Activated CD8-positive, alpha-beta memory T cell treated with anti-CD3 and anti-CD28 coated beads for 1 hour (primary cell): ENCODE measurements around the gene MGAT4B.
"Not testable (repeated sequence)": the region's sequence is repeated elsewhere in the genome, so short reads cannot be mapped to it uniquely, and the experiment has no call there.

Experiments
- DNase-seq, 2 donors: peaks; one replicate each; pipeline ENCODE4 v3.0.0-alpha.2; 2020; ENCODE audit warnings: low read depth in 1 of 2; ENCODE audit errors: extremely low read depth in 1 of 2

Gene MGAT4B

GRCh38 chr5:179795863-179796833 is 10.5 kb downstream of the MGAT4B start:
- DNase-seq = peak in 1 of 2 donors; percentile 59

GRCh38 chr5:179795049-179795862 is 11.4 kb downstream of the MGAT4B start:
- DNase-seq = no peak

DNA sequence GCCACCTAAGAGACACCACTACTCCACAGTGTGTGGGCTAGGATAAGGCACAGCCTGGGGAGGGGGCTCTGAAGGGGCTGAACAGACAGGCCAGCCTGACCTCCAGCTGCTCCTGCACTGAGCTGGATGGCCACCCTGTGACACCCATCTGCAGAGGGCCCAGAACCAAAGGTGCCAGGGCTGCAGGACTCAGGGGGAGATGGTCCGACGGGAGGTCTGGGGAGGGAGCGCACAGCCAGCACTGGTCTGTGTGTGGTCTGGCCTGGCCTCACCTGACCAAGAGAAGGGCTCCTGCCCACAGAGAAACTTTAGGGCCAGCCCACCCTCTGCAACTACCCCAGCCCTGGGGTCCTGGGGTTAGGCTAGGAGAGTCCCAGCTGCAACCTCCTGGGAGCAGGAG is 12.1 kb downstream of the MGAT4B start:
- DNase-seq = no peak

DNA sequence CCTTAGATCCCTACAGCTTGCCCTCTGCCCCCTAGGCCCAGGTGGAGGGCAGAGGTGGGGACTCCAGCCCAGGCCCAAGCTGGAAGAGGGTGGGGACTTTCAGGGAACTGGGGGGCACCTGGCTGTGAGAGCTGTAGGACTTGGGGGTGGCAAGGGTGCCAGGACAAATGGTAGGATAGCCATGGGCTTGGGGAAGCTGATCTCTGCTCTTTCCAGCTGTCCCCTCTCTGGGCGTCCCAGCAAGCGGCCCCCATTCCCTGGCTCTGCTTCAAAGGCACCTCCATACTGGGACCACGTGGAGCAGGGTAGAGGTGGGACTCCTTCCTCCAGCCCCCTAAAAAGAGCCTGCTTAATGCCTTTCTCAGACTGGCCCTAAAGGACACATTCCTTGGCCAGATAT is 12.5 kb downstream of the MGAT4B start:
- no peak for DNase-seq

- peak in 1 of 2 donors; percentile 41 for DNase-seq
Observed at GRCh38 chr5:179793468-179794139, 13.1 kb downstream of the MGAT4B start, which contains the start of gene LTC4S. Gene LTC4S (plus strand): TSS chr5:179793986. CDS start chr5:179794081, 95 bp downstream.

DNA sequence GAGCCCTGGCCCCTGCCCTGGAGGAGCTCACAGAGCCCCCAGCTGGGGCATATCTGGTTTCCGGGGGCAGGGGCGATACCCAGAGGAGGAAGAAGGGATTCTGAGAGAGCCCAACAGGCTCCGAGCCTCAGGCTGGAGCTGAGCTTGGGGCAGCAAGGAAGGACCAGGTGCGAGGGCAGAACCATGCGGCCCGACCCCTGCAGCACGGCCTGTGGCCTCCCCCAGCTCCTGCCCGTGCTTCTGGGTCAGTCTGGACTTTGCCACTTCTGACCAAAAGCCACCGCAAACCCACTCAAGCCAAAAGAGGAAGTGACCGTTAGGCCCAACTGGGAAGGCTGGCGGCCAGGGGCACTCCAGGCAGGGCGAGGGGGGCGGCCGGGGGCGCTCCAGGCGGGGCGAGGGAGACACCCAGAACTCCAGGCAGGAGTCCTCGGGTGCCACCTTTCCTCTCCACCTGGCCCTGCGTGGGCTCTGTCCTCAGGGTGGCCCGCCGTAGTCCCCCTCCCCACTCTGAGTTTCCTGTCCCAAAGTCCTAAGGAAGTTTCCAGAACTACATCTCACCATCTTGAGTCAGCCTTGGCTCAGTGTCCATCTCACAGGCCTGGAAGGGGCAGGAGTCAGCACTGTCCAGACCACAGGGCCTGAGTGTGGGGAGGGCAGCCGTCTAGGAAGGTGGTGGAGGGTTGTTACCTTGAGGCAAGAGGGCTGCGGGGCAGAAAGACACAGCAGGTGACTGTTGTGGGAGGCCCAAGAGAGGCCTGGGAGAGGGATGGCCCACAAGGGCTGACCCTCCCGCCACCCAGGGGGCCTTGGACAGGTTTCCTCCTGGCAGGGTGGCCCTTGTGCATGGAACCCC is 13.8 kb downstream of the MGAT4B start:
- no peak for DNase-seq

DNA sequence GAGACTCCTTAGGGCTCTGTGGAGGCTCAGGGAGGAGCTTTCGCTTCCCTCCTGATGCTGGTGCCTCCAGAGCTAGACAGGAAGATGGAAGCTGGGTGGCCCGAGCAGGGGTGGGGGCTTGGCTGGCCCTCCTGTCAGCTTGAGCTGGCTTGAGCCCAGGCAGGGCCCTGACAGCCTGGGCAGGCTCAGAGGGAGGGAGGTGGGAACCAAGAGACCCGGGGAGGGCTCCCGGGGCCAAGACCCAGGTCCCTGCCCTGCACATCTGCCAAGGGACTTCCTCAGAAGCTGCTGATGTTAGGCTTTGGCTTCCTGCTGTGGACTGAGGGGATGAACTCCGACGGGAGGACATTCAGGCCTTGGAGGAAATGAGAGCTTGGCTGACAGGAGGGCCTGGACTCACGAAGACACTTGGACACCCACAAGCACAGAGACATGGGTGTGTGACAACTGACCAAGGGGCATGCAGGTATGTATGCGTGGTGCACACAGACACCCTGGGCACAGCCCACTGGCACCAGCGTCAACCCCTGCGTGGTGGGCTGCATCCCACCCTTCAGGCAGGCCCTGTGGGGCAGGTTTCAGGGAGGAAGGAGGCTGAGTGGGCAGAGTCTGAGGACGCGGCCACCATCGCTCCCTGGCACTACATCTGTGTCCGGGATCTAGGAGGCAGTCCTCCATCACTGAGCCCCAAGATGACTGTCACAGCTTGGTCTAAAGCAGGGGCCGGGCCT is 14.6 kb downstream of the MGAT4B start:
- no peak for DNase-seq

DNA sequence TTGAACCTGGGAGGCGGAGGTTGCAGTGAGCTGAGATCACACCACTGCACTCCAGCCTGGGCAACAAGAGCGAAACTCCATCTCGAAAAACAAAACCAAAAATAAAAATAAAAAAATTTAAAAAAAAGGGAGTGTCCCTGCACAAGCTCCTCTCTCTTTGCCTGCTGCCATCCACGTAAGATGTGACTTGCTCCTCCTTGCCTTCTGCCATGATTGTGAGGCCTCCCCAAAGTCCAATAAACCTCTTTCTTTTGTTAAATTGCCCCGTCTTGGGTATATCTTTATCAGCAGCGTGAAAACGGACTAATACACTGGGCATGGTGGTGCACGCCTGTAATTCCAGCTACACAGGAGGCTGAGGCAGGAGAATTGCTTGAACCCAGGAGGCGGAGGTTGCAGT is 17.4 kb downstream of the MGAT4B start:
- not testable (repeated sequence) for DNase-seq

GRCh38 chr5:179788193-179788854 is 18.3 kb downstream of the MGAT4B start:
- no peak for DNase-seq

DNA sequence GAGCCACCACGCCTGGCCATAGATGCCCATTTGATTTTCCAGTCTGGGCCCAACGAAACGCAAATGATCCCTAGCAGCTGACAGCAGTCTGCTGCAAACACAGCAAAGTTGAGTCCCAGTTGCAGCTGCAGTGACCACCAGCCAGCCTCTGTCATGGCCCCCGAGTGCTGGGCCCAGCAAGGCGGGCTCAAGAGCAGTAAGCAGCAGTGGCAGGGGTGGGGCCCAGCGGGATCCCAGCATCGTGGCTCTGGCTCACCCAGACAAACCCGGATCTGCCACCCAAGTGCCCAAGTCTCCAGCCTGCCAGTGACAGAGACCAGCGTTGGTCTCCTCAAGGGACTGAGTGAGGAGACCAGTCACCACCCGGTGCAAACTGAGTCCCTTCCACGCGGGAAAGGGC is 19.8 kb downstream of the MGAT4B start:
- DNase-seq = no peak

DNA sequence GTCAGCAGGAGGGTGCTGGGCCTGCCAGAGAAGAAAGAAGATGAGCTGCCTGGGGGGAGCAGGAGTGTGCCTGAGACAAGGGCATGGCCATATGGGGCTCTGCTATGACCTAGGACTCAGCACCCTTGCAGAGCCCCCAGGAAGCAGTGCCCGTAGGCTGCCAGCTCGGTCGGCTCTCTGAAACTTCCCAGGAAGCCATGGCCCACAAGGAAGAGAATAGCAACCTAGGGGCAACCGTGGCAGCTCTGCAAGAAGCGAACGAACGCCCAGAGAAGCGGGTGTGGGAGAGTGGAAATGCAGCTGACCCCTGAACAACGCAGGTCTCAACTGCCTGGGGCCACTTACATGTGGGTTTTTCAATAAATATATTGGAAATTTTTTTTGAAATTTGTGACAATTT is 23.5 kb downstream of the MGAT4B start:
- no peak for DNase-seq

DNA sequence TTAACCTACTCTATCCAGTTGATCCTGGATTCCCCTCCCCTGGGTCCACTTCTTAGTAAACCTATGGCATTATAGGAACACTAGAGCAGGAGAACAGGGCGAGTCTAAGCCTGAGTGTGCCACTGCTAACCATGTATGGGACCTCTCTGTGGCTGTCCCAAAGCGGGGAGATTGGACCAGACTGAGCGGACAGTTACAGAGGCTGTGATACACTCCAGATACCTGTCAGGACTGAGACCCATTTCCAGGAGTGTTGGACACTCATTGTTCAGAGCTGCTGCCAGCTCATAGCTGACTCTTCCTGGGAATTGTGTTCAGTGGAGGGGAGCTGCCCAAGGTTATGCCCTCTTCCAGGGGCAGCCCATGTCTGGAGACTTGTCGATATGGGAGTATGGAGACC is 24.8 kb downstream of the MGAT4B start:
- no peak for DNase-seq

DNA sequence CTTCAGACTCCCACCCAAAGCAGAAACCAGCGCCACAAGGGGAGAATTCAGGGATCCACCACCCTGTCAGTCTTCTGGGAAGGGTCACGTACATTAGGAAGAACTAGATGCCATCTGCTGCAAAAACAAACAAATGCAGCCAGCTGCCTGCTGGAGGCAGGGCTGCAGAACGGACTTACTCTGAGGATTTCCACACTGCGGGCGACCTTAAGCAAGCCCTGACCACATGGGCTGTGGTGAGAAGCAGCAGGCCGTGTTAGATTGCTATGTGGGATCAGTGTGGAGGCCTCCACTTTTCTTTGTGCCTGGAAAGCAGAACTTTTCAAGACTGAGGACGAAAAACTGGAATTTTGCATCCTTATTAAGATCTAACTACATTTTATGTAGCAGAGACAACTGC is 26.3 kb downstream of the MGAT4B start:
- no peak for DNase-seq

DNA sequence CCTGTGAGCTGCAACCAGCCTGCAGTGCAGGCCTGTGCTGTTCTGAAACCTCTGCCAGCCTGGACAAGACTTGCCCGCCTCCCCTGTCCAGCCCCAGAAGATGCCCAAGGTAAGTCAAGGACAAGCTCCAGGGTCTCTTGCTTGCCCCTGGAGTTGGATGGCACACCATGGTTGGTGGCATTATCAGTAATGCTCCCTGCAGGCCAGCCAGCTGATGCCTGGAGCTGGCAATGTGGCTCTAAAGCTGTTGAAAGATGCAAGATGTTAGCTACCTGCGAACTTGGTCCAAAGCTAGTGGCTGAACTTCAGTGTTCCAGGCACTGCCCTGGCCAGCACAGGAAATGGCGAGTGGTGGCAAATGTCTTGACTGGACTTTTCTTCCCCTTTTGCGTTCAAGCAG is 26.8 kb downstream of the MGAT4B start:
- no peak for DNase-seq

DNA sequence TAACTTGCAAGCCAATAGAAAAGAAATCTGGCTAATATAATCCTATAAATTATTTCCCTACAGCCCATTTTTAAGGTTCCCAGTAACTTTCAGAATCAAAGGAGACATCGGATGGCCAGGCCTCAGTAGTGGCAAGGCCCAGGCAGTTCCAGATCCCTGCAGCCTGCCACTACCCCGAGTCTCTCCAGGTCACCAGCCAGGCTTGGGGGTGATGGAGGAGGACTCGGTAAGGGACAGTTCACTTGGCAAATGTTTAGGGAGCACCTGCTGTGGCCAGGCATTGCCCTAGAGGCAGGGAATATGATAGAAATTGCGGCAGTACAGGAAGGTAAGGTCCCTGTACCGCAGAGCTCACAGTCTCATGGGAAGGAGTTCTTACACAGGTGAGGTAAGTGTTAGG is 28.1 kb downstream of the MGAT4B start:
- DNase-seq = no peak

DNA sequence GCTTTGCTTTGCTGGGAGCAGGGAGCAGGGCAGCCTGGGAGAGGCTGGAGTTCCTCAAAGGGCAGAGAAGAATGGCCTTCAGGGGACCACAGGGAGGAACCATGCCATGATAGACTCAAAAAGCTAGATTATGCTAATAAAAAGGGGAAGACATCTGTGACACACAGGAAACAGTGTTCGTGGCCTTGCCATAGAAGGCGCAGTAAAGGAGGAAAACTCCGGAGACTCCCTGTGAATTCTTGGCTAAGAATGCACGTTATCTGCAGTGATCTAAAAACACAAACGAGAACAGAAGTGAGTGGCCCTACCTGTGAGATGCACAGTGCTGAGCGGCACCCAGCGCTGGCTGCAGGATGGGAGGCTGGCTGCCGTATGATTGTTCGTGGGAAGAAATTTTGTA is 28.8 kb downstream of the MGAT4B start:
- no peak for DNase-seq

DNA sequence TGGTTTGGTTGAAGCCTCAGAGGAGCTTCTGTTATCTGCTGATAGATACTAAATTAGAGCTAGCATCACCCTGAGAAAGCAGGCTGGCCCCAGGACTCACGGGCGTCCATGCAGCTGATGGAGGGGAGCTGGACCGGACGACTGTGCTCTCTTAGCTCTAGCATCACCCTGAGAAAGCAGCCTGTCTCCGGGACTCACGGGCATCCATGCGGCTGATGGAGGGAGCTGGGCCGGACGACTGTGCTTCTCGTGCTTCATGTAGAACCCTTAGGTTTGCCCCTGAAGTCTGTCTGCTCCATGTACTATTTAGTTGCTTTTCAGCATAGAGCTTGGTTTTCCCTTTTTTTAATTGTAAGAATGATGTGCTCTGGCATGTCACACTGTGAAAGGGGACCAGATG is 29.2 kb downstream of the MGAT4B start:
- DNase-seq = no peak

GRCh38 chr5:179776411-179776938 is 30.2 kb downstream of the MGAT4B start:
- DNase-seq = no peak

- no peak for DNase-seq
Observed at GRCh38 chr5:179774442-179774841, 32.2 kb downstream of the MGAT4B start.
